CD4-positive, alpha-beta T cell treated with Interferon alpha-2 for 1 hour (primary cell): ENCODE results near the gene RRAD.
"Not testable (repeated sequence)": the region's sequence is repeated elsewhere in the genome, so short reads cannot be mapped to it uniquely, and the experiment has no call there.

Experiments used
- DNase-seq, 2 donors: peaks; one replicate each; pipeline ENCODE4 v3.0.0-alpha.2; 2020 to 2022

Gene RRAD

GRCh38 chr16:66899310-66899944, 25.9 kb downstream of the RRAD start:
- no peak for DNase-seq

DNA sequence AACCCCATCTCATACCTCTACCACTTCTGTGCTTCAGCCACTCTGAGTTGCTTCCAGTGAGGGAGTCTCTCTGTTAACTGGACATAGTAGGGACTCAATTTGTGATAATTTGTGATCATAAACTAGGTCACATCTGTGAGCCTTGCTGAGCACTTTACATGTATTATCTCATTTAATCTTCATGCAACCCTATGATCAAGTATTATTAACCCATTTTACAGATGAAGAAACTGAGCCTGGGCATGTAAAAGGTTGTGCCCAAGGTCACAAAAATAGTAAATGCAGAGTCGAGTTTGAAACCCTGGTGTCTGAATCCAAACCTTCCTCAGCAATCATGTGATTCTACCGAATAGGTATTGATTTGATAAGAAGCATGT, 26.4 kb downstream of the RRAD start:
- no peak for DNase-seq

- DNase-seq = no peak
These were observed 27.1 kb downstream of the RRAD start for GRCh38 chr16:66898207-66898606.

GRCh38 chr16:66896682-66897081, 28.7 kb downstream of the RRAD start:
- not testable (repeated sequence) for DNase-seq

DNA sequence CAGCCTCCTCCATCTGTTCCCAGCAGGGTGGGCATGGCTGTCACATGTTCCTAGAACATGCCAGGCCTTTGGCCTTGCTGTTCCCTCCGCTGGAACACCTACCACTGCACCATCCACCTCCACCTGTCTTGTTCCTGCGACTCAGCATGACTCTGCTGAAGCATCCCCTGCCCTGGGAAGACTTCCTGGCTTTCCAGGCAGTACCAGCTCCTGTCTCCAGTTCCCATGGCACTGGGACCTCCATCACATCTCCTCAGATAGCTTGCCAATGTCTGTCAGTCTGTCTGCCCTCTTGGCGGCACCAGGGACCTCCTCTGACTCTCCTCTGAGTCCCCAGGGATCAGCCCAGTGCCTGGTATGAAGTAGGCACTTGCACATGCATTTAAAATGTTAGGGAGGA, 29.3 kb downstream of the RRAD start:
- DNase-seq = no peak

- no peak for DNase-seq
These were observed 29.7 kb downstream of the RRAD start for GRCh38 chr16:66895689-66895979.

GRCh38 chr16:66894948-66895688, 30.2 kb downstream of the RRAD start:
- DNase-seq = peak; percentile 54 to 70

DNA sequence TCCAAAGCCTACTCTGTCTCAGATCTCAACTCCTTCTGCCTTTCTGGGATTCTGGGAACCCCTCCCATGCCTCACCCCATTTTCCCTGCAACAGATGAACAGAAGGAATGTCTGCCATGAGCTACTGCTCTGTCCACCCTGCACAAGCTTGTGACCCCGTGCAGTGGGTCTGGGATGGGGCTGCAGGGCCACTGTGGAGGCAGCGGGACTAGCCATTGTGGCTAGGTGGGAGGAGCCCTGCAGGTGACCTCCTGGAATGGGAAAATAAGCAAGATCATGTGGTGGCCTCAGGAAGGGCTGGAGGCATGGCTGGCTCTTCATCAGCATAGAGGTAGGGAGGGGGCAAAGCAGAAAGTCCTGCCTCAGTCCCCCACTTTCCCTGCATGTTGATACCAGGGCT, 31.3 kb downstream of the RRAD start:
- DNase-seq = no peak

GRCh38 chr16:66891797-66892196, 33.5 kb downstream of the RRAD start:
- no peak for DNase-seq

- no peak for DNase-seq
These were observed 34.0 kb downstream of the RRAD start for GRCh38 chr16:66891360-66891759.

DNA sequence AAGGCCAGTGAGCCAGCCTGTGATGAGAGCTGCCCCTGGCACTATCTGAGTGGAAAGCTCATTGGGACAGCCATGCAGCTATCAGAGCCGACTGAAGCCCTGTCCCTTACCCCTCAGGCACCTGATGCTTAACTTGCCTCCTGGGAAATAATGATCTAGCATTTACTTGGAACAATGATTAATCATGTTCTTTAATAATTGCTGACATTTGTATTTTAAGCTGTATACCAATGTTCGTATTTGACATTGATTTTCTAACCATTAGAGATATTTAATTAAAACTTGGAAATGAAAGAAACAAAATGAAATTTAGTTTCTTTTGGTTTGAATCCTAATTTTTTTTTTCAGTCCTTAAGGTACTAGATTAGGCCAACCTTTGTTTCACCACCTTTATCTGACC, 34.5 kb downstream of the RRAD start:
- no peak for DNase-seq

GRCh38 chr16:66889622-66890021, 35.7 kb downstream of the RRAD start:
- DNase-seq = no peak

- DNase-seq = no peak
These were observed 36.4 kb downstream of the RRAD start for GRCh38 chr16:66888647-66889615.

GRCh38 chr16:66886914-66887313, 38.4 kb downstream of the RRAD start:
- no peak for DNase-seq

DNA sequence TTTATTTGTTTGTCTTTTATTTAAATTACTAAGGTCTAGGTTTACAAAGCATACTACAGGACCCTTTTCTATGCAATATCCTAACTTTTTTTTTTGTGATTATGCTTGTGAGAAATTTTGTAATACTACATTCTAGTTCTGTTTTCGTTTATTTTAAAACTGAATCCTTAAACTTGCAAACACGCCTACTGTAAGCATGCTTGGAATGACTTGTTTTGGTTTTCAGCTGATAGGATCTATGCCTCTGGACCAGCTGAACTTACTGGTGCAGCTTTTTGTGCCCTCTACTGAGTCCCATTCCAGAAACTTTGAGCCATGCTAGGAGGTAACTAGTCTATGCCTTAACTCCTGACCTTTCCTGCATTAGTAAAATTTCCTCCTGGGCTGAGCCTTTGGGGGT, 39.0 kb downstream of the RRAD start:
- DNase-seq = no peak

- DNase-seq = no peak
These were observed 39.8 kb downstream of the RRAD start for GRCh38 chr16:66885491-66885890.

GRCh38 chr16:66882702-66883101, 42.6 kb downstream of the RRAD start:
- DNase-seq = no peak

DNA sequence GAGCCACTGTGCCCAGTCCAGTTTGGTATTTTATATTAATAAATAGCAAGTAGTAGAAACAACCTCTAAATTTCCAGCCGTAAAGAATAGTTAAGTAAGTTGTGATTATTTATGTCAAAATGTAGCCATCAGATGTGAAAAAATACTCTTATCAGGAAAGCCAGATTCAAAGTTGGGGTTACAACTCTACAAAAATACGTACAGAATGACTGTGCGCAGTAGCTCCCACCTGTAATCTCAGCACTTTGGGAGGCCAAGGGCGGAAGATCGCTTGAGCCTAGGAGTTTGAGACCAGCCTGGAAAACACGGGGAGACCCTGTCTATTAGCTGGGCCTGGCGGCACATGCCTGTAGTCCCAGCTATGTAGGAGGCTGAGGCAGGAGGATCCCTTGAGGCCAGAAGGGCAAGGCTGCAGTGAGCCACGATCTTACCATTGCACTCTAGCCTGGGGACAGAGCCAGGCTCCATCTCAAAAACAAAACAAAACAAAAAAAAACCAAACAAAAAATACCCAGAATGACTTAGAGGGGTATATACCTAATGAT, 43.3 kb downstream of the RRAD start:
- DNase-seq = no peak

DNA sequence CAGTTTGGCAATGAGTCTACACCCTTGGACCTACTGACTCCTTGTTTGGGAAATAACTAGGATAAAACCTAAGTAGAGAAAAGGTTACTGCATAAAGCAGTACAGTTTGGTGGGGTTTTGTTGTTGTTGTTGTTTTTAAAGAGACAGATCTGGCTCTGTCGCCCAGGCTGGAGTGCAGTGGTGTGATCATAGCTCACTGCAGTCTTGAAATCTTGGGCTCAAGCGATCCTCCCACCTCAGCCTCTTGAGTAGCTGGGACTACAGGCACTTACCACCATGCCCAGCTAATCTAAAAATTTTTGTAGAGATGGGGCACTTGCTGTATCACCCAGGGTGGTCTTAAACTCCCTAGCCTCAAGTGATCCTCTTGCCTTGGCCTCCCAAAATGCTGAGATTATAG, 43.8 kb downstream of the RRAD start:
- no peak for DNase-seq

DNA sequence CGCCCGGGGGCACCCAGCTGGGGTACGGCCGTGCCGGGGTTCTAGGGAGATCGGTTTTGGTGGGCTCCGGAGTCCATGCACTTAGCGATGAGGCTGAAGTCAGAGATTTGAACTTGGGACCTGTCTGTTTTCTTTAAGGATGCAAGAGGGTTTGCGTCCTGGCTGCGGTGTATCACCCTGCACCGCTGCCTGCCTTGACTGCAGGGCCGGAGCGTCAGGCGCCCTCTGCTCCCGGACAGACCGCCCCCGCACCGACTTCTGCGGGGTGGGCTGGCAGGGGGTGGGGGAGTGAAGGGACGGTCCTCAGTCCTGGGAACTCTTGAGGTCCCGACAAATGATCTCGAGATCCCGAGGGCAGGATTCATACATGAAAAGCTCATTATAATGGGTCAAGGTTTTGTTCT, 44.3 kb downstream of the RRAD start:
- no peak for DNase-seq

- DNase-seq = peak; percentile 89 to 95
These were observed 44.9 kb downstream of the RRAD start, which contains the start of gene PDP2 for GRCh38 chr16:66880288-66881013. TSS of gene PDP2 (plus strand) at chr16:66880515. CDS start at chr16:66884285, 3,770 bp downstream.

DNA sequence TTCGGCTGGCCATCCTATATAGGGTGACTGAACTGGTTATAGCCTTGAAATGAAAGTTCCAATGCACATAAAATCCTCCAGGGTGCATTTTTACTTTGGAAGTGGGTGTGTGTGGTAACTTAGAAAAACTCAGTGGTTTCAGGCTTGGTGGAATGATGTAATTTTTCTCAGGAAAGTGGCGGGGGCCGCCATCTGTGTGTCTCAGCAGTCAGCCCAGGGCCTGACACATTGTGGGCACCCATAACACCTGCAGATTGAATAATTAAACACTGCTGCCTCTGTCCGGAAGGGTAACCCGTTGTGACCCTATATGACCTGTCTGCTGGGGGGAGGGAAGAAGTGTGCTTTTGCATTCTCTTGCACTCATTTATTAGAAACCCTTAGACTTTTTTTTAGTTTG, 47.3 kb downstream of the RRAD start:
- DNase-seq = peak in 1 of 2 donors; percentile 23
